ENCODE data around the gene OR4K2. TPM values are rescaled to one million over a fixed set of nuclear protein-coding genes. Genes with fewer than 3 reads are reported as not detected.

OR4K2 gene
- total RNA-seq, 2 donors from 2014 or later, result not detected

DNA sequence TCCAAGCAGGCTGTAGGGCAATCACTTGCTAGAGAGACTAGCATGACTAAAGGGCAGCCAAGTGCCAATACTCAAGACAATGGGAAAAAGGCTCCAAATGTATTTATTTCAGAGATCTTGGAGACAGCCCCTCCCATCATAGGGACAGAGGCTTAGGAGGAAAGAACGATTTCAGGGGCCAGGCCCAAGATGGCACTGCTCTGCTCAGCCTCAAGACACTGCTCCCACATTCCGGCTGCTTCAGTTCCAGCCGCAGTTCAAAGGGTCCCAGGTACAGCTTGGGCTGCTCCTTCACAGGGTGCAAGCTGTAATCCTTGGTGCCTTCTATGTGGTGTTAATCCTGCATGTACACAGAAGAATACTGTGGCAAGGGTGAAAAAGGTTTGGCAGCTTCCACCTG is 26.1 kb downstream of the OR4K2 start:
- no peak for DNase-seq
- Histone ChIP-seq H3K4me3 (no peak overlapping the region), H3K27me3 (no peaks in the 10 kb centered on the region), H3K27ac (no peak overlapping the region), H3K9me3 (no peaks in the 10 kb centered on the region), H3K36me3 (replicated peaks in 1 of 2; ENCODE audit: insufficient read depth in 1 of 2, low read depth in 2 of 2) (no peaks in the 10 kb centered on the region), H3K4me1 (no peaks in the 10 kb centered on the region)
- 63 to 69% methylated on average over 3 of the region's 3 CpGs for WGBS, 2 donors
- no peak for TF ChIP-seq POLR2A (IDR thresholded peaks at IDR 0.05)
- TF ChIP-seq, protein P1, sequence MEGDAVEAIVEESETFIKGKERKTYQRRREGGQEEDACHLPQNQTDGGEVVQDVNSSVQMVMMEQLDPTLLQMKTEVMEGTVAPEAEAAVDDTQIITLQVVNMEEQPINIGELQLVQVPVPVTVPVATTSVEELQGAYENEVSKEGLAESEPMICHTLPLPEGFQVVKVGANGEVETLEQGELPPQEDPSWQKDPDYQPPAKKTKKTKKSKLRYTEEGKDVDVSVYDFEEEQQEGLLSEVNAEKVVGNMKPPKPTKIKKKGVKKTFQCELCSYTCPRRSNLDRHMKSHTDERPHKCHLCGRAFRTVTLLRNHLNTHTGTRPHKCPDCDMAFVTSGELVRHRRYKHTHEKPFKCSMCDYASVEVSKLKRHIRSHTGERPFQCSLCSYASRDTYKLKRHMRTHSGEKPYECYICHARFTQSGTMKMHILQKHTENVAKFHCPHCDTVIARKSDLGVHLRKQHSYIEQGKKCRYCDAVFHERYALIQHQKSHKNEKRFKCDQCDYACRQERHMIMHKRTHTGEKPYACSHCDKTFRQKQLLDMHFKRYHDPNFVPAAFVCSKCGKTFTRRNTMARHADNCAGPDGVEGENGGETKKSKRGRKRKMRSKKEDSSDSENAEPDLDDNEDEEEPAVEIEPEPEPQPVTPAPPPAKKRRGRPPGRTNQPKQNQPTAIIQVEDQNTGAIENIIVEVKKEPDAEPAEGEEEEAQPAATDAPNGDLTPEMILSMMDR (IDR thresholded peaks at IDR 0.05), result no peak
- no peak for ATAC-seq
- intact Hi-C loops (cut with DNase I), result no loop called here

- ATAC-seq, result no peak
- Histone ChIP-seq H3K9me3 (no peaks in the 10 kb centered on the region), H3K27me3 (no peaks in the 10 kb centered on the region), H3K36me3 (replicated peaks in 1 of 2; ENCODE audit: insufficient read depth in 1 of 2, low read depth in 2 of 2) (no peaks in the 10 kb centered on the region), H3K4me1 (no peaks in the 10 kb centered on the region), H3K27ac (no peak overlapping the region), H3K4me3 (no peak overlapping the region)
- intact Hi-C loops (cut with DNase I), result no loop called here
- no peak for DNase-seq
- TF ChIP-seq POLR2A (IDR thresholded peaks at IDR 0.05), result no peak
- TF ChIP-seq, protein P1 (IDR thresholded peaks at IDR 0.05), result no peak
- WGBS, 2 donors, result 55 to 59% methylated on average over 4 of the region's 4 CpGs
These were observed 27.5 kb downstream of the OR4K2 start for GRCh38 chr14:19902409-19902808.

- Histone ChIP-seq H3K36me3 (replicated peaks in 1 of 2; ENCODE audit: insufficient read depth in 1 of 2, low read depth in 2 of 2) (no peaks in the 10 kb centered on the region), H3K4me1 (no peaks in the 10 kb centered on the region), H3K27me3 (no peaks in the 10 kb centered on the region), H3K9me3 (no peaks in the 10 kb centered on the region), H3K27ac (no peak overlapping the region), H3K4me3 (no peak overlapping the region)
- intact Hi-C loops (cut with DNase I), result no loop called here
- no peak for ATAC-seq
- no peak for DNase-seq
- TF ChIP-seq POLR2A (IDR thresholded peaks at IDR 0.05), result no peak
- TF ChIP-seq, protein P1 (IDR thresholded peaks at IDR 0.05), result no peak
These were observed 31.7 kb downstream of the OR4K2 start for GRCh38 chr14:19906665-19907064.

DNA sequence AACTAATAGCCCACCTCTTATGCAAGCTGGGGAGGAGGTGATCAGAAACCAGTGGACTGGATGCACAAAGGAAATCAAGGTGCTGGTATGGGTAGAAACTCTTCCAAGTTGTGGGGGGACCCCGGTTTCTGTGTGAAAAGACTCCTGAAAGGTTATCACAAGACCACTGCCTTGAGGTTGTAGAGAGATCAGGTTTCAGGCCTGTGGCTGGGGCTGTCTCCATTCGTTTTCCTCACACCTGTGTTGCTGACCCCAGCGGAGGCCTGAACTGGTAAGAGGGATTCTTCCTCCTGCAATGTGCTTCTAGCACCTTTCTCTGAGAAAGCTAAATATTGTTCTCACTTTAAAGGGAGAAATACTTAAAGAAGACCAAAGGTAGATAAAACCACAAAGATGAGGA is 36.2 kb downstream of the OR4K2 start:
- no peak for DNase-seq
- Histone ChIP-seq H3K9me3 (no peaks in the 10 kb centered on the region), H3K27me3 (no peaks in the 10 kb centered on the region), H3K27ac (no peak overlapping the region), H3K4me3 (no peak overlapping the region), H3K36me3 (replicated peaks in 1 of 2; ENCODE audit: insufficient read depth in 1 of 2, low read depth in 2 of 2) (no peaks in the 10 kb centered on the region), H3K4me1 (no peaks in the 10 kb centered on the region)
- TF ChIP-seq POLR2A (IDR thresholded peaks at IDR 0.05), result no peak
- TF ChIP-seq, protein P1 (IDR thresholded peaks at IDR 0.05), result no peak
- ATAC-seq, result no peak
- intact Hi-C loops (cut with DNase I), result no loop called here
- WGBS, 2 donors, result 35% methylated on average over 3 of the region's 3 CpGs

- no peak for ATAC-seq
- H3K27me3 ChIP-seq, result no peaks in the 10 kb centered on the region
- no peaks in the 10 kb centered on the region for H3K4me1 ChIP-seq
- no peaks in the 10 kb centered on the region for H3K9me3 ChIP-seq
- no peak for DNase-seq
- H3K27ac ChIP-seq, result no peak overlapping the region
- no peaks in the 10 kb centered on the region for H3K36me3 ChIP-seq (replicated peaks in 1 of 2; ENCODE audit: insufficient read depth in 1 of 2, low read depth in 2 of 2)
- TF ChIP-seq, protein P1 (IDR thresholded peaks at IDR 0.05), result no peak
- no peak for TF ChIP-seq POLR2A (IDR thresholded peaks at IDR 0.05)
- no peak overlapping the region for H3K4me3 ChIP-seq
- intact Hi-C loops (cut with DNase I), result no loop called here
- WGBS, 2 donors, result 49 to 56% methylated on average over 3 of the region's 3 CpGs
These were observed 42.3 kb downstream of the OR4K2 start for GRCh38 chr14:19917243-19917642.

Measured in body of pancreas (tissue), 4 donors.